ENCODE measurements around the gene ST6GALNAC2.
"Not testable (repeated sequence)": the region's sequence is repeated elsewhere in the genome, so short reads cannot be mapped to it uniquely, and the experiment has no call there.

ST6GALNAC2 gene

GRCh38 chr17:76538941-76539570, 46.6 kb downstream of the ST6GALNAC2 start:
- no peak for DNase-seq

GRCh38 chr17:76538281-76538931, 47.3 kb downstream of the ST6GALNAC2 start:
- no peak for DNase-seq

DNA sequence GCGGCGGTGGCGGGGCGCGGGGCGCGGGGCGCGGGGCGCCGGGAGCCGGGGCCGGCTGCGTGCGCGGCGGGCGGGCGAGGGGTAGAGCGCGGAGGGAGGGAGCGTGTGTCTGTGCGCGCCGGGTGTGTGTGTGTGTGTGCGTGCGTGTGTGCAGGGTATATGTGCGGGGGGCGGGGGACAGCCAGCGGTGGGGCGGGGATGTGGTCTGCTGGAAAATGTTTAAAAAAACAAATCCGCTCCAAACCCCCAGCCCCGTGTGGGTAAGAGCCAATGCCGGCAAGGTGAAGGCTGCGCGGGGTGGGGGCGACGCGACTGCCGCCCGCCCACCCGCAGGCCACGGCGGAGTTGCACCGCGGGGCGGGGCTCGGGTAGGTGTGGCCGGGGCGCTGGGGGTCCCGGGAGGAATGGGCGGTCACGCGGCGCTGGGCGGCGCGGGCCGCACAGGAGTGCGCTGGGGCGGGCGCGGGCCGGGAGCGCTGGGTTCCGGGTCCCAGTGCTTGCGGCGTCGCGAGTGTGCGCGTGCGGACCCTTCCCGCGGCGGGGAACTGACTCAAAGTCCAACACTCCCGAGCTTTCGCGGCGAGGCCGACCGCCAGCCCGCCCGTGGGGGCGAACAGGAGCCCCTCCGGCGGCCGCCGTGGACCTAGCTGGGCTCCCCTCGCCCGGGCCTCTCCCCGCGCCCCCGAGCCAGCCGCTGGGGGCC, 47.9 kb downstream of the ST6GALNAC2 start, which contains the start of gene CYGB:
Gene CYGB (minus strand): TSS at position 132 of the 703 bp plus-strand sequence. CDS start 167 bp downstream, outside the sequence.
- DNase-seq, result no peak

DNA sequence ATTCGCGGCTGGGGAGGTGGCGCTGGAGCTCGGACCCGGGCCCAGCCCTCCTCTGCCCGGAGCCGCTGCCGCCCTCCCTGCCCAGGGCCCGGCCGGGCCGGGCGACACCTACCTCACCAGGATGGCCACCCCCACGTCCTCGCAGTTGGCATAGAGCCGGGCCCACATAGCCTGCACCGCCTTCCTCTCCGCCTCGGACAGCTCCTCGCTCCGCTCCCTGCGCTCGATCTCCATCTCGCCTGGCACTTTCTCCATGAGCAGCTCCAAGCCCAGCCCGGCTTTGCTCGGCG, 48.4 kb downstream of the ST6GALNAC2 start:
- no peak for DNase-seq

DNA sequence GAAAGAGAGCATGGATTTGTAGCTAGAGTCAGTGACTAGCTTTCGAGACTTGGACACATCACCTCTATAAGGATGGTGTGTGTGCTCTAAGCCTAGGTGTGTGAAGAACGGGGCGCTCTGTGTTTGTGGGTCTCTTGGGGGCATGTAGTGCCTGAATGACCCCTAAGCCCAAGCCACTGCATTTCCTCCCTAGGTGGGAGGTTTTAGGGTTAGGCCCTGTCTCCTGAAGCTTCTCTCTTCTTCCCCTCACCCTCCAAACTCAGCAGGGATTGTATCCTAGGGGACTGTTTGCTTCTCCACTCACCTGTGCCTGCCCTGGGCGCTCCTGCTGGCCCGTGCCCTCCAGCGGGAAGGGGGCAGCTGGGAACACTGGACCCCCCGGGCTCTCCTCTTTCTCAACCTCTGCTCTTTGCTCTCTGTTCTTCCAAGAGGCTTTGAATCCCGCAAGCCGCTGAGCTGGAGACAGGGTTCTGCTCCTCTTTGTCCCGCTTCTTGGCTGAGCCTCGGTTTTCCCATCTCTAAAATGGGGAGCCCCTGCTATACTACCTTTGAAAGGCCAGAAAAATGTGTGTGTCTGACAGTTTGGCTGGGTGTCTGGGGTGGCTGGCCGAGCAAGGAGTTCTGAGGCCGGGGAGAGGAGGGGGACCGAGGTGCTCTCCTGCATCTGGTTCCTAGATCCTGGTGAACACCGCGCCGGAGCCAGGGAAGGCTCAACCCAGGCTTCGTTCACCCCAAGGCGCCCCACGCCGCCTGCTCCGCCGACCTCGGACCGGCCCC, 49.0 kb downstream of the ST6GALNAC2 start:
- no peak for DNase-seq

- no peak for DNase-seq
Measured at GRCh38 chr17:76535788-76536510, 49.7 kb downstream of the ST6GALNAC2 start.

GRCh38 chr17:76534831-76535732, 50.6 kb downstream of the ST6GALNAC2 start:
- no peak for DNase-seq

- DNase-seq, result not testable (repeated sequence)
Measured at GRCh38 chr17:76533640-76534359, 51.9 kb downstream of the ST6GALNAC2 start.

DNA sequence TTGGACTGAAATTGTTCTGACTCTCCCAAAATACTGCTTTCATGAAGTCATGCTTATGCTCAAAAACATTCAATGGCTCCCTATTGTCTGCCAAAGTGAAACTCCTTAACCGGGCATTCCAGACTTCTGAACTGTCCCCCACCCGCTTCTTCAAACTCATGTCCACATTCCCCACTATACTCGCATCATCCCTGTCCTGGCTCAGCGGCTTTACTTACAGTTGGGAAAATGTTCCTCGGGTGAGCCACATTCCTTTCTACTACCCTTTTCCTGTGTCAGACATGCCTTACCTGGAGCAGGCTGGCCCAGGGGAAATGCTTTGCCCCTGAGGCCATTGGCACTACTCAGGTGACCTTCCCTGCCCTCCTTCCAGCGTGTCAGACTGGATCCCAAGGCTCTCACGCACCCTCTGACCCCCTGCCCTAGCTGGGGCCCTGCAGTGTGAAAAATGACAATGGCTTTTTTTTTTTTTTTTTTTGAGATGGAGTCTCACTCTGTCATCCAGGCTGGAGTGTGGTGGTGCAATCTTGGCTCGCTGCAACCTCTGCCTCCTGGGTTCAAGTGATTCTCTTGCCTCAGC, 53.5 kb downstream of the ST6GALNAC2 start:
- no peak for DNase-seq

GRCh38 chr17:76531486-76532038, 54.1 kb downstream of the ST6GALNAC2 start:
- DNase-seq, result no peak

DNA sequence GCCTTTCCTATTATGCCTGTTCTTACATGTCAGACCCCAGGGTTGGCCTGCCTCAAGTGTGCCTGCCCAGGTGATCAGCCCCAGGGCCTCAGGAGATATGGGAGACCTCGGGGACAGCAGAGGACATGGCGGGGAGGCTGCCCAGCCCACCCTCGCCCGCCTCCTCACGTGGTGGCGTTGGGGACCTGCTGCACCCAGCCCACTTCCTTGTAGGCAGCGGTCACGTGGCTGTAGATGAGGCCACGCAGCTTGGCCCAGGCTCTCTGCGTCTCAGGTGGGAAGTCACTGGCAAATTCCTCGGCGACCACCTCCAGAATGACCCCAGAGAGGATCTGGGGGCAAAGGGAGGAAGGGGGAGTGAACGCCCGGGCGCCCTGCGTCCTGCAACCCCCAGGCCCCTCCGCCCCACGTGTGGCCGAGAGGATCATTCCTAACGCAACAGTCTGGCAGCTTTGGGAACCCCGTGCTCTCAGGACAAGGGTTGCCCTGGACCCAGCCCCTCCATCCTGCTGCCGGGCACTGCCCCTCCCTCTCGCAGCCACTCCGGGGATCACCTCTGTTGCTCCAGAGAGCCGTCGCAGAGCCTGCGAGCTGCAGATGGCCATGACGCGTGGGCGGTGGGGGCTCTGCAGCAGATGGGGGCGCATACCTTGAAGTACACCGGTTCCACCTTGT, 54.7 kb downstream of the ST6GALNAC2 start:
- DNase-seq, result no peak

DNA sequence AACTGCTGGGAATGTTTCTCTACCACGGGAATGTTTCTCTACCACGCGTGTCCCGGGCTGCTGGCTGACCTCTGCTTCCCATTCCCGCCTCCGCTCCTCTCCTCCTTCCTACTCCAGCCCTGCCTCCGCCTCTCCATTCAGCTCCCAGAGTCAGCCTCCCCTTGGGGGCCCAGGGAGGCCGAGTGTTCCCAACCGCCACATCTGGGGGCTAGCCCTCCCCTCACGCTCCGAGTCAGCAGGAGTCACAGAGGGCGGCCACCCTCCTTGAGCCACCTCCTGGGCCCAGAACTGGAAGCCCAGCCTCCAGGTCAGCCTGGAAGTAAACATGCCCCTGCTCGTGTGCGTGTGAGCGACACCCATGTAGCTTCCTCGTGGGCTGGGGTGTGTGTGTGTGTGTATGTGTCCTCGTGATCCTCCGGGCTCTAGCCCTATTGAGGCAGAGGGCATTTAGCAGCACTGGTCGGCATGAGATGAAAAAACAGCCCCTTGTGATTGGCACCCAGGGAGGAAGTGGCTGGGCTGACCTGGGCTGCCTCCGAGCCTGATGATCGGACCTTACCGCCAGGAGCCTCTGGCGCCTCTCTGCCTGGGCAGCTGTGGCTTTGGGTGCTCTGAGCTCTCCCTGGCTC, 55.5 kb downstream of the ST6GALNAC2 start:
- DNase-seq, result no peak

DNA sequence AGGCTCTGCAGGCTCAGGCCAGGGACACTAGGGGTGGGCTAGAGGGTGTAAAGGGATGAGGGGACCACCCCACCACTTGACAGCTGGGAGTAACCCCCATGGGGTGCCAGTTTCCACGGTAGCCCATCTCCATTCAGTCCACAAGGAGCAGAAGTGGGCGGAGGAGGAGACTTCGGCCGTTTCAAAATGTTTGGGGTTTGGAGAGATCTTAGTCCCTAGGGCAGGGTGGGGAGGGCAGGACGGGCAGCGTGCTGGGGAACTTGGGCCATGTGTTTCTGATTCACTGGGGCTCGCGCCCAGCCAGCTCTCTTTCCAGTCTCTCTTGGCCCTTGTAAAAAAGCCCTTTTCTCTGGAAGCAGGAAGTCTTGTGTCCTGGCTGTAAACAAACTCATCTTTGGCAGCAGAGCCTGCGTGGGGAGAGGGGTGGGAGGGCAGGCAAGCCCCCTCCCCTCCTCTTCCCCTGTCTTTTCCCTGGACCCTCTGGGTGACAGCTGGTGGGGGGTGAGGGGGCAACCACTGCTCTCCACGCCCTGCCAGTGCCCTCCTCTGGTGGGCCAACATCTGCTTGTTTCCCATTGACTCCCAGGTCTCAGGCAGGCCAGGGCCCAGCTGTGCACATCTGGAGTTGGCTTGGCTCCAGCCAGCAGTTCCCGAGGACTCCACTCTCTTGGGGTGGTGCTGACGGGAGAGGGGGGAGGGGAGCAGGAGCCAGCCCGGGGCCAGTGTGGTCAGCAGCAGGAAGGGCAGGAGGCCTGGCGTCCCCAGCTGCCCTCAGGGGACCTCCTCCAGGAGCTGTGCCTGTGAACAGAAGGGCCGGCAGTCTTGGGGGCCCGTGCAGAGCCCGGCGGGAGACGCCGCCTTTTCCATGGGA, 56.2 kb downstream of the ST6GALNAC2 start:
- DNase-seq, result no peak

- no peak for DNase-seq
Measured at GRCh38 chr17:76528528-76529223, 57.0 kb downstream of the ST6GALNAC2 start.

DNA sequence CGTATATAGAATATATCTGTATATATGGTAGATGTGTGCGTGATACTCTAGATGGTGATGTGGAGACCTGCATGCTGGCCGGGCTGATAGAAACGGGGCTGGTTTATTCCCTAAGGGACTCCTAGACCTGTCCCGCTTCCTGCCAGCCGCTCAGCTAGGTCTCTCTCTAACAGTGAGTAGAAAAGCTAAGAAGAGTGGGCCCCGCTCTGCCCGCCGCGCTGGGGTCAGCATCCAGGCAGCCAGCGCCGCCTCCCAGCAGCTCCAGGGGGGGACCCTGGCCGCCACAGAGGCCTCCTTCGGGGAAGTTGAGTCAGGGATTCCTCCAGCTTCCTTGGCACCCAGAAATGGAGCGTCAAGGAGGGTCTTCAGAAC, 57.5 kb downstream of the ST6GALNAC2 start:
- no peak for DNase-seq

DNA sequence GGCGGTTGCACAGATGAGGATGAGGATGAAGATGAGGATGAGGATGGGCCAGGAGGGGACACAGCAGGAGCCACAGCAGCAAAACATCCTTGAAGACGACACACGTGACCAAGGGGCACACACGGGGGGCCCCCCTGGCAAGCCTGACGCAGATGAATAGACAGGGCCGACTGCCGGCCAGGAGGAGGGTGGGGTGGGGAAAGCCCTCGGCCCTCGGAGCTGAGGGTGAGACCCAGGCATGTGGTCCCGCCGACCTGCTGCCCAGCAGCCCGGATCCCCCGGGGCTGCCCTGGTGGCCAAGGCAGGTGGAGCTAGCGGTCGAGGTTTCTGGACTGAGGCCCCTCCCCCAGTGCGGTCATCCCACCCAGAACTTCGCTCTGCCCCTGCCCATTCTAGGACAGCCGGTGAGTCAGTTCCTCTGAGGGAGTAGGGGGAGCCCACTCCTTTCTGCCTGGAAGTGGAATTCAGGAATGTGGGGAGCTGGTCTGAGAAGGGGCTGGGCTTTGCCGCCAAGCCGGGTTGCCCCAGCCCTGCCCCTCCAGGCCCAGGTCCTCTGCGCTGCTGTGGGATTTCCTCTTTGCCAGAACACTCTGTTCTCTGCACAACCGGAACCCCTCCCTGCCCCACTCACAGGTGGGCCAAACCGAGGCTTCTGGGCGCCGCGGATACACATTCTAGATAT, 58.1 kb downstream of the ST6GALNAC2 start:
- DNase-seq, result no peak

DNA sequence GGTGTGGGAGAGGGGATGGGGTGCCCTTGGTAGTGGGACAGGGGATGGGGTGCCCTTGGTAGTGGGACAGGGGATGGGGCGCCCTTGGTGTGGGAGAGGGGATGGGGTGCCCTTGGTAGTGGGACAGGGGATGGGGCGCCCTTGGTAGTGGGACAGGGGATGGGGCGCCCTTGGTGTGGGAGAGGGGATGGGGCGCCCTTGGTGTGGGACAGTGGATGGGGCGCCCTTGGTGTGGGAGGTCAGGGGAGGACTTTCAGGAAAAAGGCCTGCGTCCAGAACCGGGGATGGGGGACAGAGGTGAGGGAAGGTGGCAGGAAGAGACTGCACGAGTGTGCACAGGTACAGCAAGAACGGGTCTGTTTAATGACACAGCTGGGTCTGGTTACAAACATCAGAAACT, 58.6 kb downstream of the ST6GALNAC2 start:
- not testable (repeated sequence) for DNase-seq
